Stimulated activated CD8-positive, alpha-beta memory T cell treated with anti-CD3 and anti-CD28 coated beads, Interleukin-4, amount 100 ng/mL, for 24 hours (primary cell): ENCODE measurements around the gene OR5H2.
"Not testable (repeated sequence)": the region's sequence is repeated elsewhere in the genome, so short reads cannot be mapped to it uniquely, and the experiment has no call there.

ENCODE experiments used
- DNase-seq: peaks from one replicate; pipeline ENCODE4 v3.0.0-alpha.2; 2020; ENCODE audit warnings: low read depth

The OR5H2 gene

DNA sequence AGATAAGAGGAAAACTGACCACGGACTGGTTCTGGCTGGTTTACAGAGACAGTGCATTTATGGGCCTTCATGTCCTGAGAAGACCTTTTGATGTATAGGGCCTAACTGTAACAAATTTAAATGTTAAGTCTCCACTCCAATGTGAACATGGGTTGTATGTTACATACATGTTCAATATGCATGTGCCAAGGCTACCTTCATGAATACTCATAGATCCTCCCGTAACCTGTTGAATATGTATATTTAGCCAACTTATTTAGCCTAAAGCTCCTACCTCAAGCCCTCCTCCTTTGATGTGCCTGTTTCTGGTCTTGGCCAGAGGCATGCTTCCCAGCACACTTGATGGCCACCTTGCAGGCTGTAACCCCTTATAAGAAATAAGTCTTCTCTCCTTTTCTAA, at the start of gene OR5H2:
OR5H2 (plus strand) TSS at position 301 of the 400 bp plus-strand sequence. CDS start 398 bp downstream, outside the sequence.
- DNase-seq: no peak

DNA sequence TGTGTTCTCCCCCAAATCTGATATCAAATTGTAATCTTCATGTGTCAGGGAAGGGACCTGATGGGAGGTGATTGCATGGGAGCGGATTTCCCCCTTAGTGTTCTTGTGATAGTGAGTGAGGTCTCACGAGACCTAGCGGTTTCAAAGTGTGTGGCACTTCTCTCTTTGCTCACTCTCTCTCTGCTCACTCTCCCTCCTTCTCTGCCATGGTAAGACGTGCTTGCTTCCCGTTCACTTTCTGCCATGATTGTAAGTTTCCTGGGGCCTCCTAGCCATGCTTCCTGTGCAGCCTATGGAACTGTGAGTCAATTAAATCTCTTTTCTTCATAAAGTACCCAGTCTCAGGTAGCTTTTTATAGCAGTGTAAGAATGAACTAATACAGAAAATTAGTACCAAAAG, 48.8 kb upstream of the OR5H2 start:
- no peak for DNase-seq

DNA sequence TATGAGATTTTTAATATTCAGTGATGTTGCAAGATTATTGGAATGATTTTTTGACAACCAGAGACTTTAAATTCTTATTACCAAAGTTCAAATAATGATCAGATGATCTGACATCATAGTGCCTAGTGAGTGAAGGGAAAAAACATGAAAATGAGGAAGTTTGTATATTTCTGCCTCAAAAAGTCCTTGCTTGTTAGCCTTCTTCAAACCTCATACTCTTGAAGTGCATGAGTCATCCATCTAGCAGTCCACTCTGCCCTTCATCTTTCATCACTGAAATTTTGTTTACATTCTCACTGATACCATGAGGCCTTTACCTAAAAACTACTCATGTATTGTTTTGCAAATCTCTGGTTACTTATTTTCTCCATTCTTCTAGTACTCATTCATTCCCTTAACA, 42.2 kb upstream of the OR5H2 start:
- no peak for DNase-seq

DNA sequence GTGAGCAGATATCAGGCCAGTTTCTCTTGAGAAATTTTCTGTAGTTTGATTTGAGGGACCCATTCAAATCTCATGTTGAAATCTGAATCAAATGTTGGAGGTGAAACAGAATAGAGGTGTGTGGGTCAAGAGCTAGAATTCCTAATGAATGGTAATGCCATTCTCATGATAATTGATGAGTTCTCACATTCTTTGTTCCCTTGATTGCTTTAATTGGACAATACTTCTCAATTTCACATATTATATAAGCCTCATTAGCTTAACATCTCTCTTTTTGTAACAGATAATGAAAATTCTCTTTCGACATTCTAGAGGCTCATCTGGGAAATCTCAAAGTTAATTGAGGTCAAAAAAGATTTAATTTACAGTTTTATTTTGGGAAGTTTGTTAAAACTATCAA, 40.1 kb upstream of the OR5H2 start:
- no peak for DNase-seq

DNA sequence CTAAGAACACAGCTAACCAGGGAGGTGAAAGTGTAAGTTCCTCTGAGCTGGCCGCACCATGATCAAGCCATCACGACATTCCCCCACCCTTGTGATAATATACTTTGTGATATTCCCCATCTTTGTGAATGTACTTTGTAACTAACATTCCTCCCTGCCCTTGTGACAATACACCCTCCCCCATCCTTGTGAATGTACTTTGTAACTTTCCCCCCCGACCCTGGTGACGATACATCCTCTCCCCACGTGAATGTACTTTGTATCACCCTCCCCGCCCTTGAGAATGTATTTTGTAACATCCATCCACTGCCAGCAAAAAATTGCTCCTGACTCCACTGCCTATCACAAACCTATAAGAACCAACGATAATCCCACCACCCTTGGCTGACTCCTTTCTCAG, 38.5 kb upstream of the OR5H2 start:
- no peak for DNase-seq

DNA sequence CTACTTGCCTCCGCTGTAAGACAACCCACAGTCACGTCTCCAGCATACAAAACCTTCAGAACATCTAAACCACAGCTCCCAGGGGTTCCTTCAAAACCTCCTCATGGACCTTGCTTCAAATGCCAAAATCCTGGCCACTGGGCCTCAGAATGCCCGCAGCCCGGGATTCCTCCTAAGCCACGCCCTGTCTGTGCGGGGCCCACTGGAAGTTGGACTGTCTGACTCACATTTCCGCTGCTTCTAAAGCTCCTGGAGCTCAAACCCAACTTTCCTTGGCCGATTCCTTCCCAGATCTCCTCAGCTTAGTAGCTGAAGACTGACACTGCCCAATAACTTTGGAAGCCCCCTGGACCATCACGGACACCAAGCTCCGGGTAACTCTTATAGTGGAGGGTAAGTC, 36.2 kb upstream of the OR5H2 start:
- no peak for DNase-seq

DNA sequence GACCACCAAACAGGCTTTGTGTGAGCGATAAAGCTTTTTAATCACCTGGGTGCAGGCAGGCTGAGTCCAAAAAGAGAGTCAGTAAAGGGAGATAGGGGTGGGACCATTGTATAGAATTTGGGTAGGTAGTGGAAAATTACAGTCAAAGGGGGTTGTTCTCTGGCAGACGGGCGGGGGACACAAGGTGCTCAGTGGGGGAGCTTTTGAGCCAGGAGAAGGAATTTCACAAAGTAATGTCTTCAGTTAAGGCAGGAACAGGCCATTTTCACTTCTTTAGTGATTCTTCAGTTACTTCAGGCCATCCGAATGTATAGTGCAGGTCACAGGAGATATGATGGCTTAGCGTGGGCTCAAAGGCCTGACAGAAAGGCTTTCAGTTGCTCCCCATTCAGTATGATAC, 26.3 kb upstream of the OR5H2 start:
- DNase-seq: not testable (repeated sequence)

DNA sequence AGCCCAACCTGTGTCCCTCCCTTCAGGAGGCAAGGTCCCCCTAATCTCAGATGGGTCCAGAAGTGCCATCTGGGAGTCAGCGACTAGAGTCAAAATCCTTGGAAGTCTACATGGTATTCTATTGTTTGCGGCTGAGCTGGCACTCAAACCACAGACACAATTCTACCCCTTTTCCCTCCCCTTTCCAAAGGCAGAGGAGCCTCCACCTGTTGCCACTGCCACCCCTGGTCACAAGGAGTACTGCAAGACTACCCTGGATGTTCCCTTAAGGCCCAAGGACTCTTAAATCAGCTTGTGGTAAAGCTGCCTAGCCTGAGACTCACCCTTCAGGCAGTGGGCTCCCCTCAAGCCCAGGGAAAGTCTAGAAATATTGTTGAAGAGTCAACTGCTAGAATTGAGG, 22.6 kb upstream of the OR5H2 start:
- no peak for DNase-seq

DNA sequence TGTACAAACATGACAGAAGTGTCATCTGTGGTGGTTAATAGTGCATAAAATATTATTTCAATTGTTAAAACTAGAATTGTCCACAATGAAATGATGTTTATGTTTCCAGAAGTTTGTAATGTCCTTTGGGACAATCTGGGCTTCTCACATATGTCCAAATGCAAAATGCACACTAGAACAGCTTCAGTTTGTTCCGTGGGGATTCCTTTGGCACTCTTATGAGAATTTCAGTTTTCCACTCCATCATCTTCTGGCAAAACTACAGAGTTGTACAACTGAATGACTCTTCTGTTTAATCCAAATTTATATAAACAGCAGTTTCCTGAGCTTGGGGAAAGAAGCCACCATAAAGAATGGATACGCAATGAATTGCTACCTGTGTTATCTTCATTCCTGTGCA, 20.3 kb upstream of the OR5H2 start:
- no peak for DNase-seq

DNA sequence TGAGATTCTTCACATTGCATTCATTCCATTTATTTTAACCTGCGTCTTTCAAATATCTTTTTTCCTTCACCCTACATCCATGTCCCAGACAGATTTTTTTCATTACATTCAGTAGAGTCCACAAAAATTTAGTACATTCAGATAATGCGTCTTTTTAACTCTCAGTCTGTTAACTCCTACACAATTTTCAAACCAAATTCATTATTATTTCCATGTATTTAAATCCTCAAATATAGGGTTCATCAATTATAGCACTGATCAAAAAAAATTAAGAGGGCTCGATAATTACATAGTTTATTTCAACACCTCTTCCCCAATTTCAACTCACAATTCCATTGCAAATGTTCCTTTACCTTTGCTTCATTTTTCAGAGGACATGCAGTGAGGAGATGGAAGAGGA, 18.4 kb upstream of the OR5H2 start, which contains the start of gene OR5H6:
OR5H6 (plus strand) TSS at position 301 of the 400 bp plus-strand sequence; CDS start at position 390, 89 bp downstream.
- no peak for DNase-seq

DNA sequence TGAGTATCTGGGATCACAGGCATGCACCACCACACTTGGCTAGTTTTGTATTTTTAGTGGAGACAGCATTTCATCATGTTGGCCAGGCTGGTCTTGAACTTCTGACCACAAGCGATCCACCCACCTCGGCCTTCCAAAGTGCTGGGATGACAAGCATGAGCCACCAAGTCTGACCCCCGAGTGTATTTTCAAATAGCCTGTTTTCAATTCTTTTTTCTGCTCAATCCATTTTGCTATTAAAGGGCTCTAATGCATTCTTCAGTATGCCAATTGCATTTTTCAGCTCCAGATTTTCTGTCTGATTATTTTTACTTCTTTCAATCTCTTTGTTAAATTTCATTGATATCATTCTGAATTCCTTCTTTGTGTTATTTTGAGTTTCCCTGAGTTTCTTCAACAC, 12.5 kb upstream of the OR5H2 start:
- DNase-seq: no peak

DNA sequence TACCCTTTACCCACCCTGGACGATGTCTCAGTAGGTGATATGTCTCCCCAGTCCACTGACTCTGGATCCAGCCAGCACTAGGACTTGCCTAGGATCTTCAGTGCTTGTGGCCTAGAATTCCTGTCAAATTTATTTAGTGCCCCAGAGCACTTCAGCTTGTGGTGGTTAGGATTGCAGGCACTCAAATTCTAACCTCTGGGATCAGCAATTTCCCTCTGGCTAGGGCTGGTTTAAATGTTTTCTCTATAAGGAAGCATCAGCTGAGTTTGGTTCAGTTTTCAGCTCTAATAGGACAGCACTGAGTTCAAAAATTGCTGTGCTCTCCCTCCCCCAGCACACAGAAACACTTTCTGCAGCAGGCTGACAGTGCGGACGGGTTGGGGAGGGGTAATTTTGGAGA, 10.2 kb upstream of the OR5H2 start:
- no peak for DNase-seq

DNA sequence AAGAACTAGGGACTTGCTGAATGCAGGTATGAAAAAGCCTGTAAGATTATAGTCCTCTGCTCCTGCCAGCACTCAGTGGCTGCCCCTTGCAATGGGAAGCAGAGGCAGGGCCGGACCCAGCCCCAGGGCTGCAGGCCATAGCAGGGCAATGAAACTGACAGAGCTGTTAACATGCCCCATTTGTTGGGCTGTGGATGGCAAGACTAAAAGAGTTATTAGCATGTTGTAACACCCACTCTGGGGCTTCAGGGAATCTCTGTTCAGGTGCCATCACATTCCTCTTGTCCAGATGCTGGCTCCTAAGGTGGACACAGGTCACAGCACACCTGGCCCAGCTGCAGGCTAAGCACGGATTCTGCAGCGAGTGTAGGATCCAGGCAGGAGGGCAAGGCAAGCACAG, 7.4 kb upstream of the OR5H2 start:
- DNase-seq: no peak

DNA sequence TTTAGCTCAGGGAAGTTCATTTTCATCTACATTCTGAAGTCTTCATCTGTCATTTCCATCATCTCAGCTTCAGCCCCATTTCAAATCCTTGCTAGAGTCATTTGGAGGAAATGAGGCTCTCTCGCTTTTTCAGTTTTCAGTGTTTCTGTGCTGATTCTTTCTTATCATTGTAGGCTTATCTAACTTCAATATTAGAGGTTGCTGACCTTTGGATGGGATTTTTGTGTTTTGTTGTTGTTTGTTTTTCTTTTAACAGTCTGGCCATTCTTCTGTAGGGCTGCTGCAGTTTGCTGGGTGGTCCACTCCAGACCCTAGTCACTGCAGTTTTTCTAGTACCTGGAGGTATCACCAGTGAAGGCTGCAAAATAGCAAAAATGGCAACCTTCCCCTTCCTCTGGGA, 8.6 kb downstream of the OR5H2 start:
- no peak for DNase-seq

DNA sequence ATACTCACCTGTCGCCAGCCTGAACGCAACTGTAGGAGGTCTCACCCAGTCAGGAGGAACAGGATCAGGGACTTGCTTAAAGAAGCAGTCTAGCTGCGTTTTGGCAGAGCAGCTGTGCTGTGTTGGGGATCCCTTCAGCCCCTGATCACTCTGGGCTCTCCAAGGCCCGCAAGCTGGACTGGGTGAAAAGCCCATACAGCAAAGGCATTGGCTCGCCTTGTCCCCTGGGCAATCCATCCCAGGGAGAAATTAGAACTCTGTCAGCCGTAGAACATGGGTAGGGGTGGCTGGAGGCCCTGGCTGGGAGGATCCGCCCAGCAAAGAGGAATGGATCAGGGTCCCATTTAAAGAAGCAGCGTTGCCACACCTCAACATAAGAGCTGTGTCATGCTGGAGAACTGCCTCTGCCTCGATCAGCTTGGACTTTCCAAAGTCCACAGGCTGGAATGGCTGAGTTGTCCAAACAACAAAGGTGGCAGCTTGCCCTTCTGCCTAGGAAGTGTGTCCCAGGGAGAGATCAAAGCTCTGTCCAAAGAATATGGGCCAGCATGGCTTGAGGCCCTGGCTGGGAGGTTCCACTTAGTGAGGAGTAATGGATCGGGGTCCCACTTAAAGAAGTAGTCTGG, 9.1 kb downstream of the OR5H2 start:
- DNase-seq: no peak

DNA sequence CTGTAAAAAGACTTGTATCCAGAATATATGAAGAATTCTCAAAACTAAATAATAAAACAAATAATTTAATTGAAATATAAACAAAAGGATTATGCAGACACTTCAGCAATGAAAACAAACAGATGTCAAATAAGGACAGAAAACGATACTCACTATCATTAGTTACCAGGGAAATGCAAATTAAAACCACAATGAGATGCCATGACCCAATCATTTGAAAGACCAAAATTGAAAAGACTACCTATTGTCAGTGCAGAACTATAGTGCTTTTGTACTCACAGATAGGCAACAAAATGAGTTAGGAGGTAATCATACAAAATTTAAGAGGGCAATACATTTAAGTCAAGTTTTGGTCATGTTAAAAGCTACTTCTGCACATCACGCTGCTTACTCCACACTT, 39.8 kb downstream of the OR5H2 start:
- DNase-seq: no peak

DNA sequence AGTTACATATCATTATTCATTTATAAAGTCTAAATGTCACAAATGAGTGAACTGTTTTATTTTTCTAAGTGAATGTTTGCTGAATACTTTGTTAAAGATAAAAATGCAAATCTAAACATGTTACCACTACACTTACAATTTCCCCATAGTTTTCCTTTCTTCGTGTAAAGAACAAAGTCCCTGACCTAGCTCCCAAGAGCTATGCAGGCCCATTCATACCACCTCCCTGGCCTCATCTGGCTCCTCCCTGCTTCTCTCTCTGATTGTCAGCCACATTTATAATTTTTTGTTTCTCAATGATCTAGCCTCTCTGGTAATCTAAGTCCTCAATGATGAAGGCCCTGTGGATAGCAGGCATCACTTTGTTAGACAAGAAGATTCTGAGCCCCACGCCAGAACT, 40.4 kb downstream of the OR5H2 start:
- no peak for DNase-seq

DNA sequence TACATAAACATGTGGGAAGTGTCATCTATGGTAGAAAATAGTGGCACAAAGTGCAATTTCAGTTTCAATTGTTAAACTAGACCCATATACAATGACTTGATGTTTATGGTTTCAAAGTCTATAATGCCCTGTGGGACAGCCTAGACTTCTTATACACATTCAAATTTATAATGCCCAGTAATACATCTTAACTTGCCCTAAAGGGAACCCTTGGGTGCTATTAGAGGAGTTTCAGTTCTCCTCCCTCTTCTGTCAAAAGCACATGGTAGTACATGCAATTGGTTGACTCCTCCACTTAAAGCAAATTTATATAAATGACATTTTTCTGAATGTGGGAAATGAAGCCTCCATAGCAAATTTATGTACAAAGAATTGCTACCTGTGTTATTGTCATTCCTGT, 41.1 kb downstream of the OR5H2 start:
- DNase-seq: no peak

DNA sequence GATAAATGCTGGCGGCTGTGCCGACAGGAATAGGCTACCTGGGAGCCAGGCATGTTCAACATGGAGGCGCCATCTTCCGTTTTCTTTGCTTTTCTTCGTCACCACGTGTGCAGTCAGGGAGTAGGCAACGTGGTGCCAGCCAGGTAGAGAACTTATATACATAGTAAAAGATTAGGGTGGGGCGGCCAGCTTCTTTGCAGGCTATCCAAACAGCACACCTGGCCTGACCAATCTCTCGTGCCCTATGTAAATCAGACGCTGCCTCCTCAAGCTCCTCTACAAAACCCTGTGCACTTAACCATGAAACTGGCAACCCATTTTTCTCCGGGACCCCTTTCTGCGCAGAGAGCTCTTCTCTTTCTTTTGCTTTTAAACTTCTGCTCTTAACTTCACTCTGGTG, 42.8 kb downstream of the OR5H2 start:
- DNase-seq: no peak

DNA sequence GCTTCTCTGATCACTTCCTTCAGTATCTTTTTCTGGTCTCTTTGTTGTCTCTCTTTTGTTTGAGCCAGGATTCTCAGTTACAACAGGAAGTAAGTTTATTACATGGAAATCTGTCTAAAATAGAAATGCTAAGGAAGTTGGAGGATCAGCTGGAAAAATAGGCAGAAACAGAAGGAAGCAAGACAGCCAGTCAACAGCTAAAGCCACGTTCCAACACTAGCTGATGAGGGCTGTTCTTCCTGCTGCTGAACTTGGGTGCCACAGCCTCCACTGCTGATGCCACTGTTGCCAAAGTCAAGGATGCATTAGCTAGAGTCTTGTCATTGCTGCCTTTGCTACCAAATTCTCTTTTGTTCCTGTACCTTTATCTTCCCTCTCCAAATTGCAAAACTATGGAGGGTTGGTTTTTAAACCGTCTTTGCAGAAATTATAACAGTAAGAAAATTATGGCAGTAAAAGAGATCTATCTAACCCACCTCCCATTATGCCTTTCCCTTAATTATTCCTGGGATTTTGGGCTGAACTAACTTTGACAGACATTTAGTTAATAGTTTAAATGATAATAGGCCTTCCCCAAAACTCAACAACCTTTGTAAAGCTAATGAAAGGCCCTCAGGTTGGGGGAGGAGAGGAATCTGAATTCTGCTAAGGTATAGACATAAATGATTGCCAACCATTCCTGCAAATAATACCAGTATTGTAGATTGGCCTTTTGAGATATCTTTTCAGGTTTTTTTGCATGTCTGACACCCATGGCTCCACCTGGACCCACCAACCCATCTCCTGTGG, 44.0 kb downstream of the OR5H2 start:
- DNase-seq: no peak

DNA sequence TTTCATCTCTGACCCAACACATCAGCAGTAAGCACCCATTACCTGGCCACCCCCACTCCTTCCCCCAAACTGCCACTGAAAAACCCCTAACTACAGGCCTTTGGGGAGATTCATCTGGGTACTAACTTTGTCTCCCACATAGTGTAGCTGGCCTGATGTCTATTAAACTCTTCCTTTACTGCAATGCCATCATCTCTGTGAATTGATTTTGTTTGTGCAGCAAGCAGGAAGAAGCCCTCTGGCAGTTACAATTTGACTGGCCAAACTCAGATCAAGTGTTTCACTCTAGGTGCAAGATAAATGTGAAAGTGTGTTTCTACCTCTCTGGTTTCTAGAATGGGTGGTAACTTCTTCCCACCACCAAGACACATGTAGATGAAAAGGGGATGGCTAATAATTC, 44.6 kb downstream of the OR5H2 start:
- DNase-seq: no peak

DNA sequence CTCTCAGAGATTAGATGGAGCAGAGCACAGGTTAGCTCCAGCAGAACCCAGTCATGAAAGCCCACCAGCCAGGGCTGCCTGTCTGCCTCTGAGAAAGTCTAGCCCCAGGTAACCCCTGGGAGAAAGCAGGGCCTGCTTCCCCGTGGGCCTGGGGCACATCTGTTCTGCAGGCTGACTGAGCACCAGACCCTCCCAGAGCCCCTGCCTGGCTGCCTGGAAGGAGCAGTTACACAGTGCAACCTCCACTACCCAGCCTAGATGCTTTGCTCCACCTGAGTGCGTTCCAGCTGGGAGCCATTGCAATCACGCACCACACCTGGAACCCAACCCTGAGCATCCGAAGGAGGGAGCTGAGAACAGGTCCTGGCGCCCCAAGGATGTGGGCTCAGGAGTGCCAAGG, 46.6 kb downstream of the OR5H2 start:
- DNase-seq: no peak

DNA sequence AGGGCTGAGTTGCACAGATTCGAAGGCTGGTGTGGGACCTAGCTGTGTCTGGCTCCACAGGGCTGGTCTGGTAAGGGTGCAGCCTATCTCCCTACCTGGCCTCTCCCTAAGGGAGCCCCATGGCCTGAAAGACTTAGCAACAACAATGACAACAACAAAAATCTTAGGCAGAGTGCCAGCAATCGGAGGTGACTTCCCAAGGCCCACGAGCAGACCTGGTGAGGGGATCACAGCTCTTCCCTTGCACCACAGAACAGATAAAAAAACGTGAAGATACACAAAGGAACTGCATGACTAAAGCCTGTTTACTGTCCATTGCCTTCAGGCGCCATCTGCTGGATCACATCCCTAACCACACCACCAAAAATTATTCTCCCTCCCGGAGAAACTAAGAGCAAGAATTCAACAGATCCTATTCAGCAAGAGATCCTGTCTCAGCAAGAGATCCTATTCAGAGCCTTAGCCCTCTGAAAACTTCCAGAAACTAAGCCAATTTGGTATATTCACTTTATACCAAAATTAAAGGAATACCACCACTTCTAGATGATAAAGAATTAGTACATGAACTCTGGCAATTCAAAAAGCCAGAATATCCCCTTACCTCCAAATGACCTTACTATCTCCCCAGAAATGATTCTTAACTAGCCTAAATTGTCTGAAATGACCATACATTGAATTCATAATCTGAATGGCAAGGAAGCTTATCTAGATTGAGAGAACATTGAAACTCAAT, 47.3 kb downstream of the OR5H2 start:
- DNase-seq: no peak
